HG03175 (cell line): Measurements from ENCODE around the gene ATP10B.
A peak's percentile ranks its signal among the peaks of the same experiment; 100 is the strongest.
"Not testable (repeated sequence)": the region's sequence is repeated elsewhere in the genome, so short reads cannot be mapped to it uniquely, and the experiment has no call there.

Experiments
- ATAC-seq: cut with Tn5 transposase; IDR thresholded peaks from one replicate; pipeline ENCODE4 v1.9.1; 2021; ENCODE audit warnings: mild to moderate bottlenecking, moderate library complexity; ENCODE audit not compliant: unreplicated experiment

ATP10B gene

GRCh38 chr5:160852049-160852448 is at the start of gene ATP10B:
Gene ATP10B, minus strand, starts transcription at chr5:160852211. Its CDS starts 164,137 bp downstream, at chr5:160688074.
- ATAC-seq = no peak

- no peak for ATAC-seq
These were observed 49.6 kb upstream of the ATP10B start for GRCh38 chr5:160901656-160902055.

- no peak for ATAC-seq
These were observed 47.7 kb upstream of the ATP10B start for GRCh38 chr5:160899735-160900134.

DNA sequence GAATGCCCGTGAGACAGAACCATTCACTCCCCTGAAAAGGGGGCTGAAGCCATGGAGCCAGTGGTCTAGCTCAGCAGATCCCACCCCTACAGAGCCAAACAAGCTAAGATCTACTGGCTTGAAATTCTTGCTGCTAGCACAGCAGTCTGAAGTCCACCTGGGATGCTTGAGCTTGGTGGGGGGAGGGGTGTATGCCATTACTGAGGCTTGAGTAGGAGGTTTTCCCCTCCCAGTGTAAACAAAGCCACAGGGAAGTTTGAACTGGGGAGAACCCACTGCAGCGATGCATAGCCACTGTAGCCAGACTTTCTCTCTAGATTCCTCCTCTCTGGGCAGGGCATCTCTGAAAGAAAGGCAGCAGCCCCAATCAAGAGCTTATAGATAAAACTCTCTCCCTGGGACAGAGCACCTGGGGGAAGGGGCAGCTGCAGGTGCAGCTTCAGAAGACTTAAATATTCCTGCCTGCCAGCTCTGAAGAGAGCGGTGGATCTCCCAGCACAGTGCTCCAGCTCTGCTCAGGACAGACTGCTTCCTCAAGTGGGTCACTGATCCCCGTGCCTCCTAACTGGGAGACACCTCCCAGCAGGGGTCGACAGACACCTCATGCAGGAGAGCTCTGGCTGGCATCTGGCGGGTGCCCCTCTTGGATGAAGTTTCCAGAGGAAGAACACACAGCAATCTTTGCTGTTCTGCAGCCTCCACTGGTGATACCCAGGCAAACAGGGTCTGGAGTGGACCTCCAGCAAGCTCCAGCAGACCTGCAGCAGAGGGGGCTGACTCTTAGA is 41.4 kb upstream of the ATP10B start:
- not testable (repeated sequence) for ATAC-seq

DNA sequence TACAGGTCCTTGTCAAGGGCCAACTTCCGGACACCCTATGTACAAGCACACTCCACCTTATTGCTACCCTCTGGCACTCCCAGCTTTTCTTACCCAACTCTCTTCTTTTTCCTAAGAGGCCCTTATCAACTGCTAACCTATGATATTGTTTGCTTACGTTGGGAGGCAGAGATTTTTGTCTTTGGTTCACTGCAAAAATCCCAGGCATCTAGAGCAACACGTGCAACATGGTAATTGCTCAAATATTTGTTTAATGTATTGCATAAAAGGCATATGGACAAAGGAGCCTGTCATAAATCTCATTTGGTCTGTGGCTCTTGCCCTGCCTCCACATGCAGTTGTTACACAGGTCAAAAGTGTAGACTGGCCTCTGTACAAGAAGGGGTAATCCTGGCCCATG is 35.8 kb upstream of the ATP10B start:
- no peak for ATAC-seq

DNA sequence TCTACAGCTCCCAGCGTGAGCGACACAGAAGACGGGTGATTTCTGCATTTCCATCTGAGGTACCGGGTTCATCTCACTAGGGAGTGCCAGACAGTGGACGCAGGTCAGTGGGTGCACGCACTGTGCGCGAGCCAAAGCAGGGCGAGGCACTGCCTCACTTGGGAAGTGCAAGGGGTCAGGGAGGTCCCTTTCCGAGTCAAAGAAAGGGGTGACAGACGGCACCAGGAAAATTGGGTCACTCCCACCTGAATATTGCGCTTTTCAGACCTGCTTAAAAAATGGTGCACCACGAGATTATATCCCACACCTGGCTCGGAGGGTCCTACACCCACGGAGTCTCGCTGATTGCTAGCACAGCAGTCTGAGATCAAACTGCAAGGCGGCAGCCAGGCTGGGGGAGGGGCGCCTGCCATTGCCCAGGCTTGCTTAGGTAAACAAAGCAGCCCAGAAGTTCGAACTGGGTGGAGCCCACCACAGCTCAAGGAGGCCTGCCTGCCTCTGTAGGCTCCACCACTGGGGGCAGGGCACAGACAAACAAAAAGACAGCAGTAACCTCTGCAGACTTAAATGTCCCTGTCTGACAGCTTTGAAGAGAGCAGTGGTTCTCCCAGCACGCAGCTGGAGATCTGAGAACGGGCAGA is 21.7 kb upstream of the ATP10B start:
- ATAC-seq = not testable (repeated sequence)

DNA sequence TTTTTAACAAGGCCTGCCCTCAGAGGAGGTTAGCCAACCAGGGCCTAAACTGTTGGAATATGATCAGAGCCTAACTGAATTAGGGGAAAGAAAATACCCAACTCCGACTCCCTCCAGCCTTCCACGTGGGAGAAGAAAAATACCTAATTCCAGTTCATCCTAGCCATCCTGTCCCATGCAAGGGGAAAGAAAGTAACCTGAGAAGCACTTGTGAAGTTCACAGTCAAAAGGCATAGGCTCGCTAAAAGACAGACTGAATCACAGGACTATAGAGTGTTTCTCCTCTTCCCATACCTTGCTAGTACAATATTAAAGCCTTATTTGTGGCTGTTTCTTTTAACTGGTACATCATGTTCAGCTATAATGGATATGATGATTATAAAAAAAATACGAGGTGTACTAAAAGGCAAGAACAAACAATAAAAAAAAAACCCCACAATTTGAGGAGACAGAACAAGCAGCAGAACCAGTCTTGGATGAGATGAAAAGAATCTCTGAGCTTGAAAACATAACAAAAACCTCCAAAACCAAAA is 18.0 kb upstream of the ATP10B start:
- ATAC-seq = no peak

- ATAC-seq = no peak
These were observed 16.0 kb upstream of the ATP10B start for GRCh38 chr5:160867976-160868375.

- ATAC-seq = no peak
These were observed 560 bp downstream of the ATP10B start for GRCh38 chr5:160851451-160851850.

GRCh38 chr5:160850421-160850820 is 1.6 kb downstream of the ATP10B start:
- no peak for ATAC-seq

GRCh38 chr5:160847526-160848085 is 4.4 kb downstream of the ATP10B start:
- ATAC-seq = no peak

GRCh38 chr5:160846642-160847041 is 5.4 kb downstream of the ATP10B start:
- no peak for ATAC-seq

GRCh38 chr5:160844177-160844576 is 7.8 kb downstream of the ATP10B start:
- ATAC-seq = no peak

GRCh38 chr5:160843240-160843639 is 8.8 kb downstream of the ATP10B start:
- ATAC-seq = peak; percentile 99

DNA sequence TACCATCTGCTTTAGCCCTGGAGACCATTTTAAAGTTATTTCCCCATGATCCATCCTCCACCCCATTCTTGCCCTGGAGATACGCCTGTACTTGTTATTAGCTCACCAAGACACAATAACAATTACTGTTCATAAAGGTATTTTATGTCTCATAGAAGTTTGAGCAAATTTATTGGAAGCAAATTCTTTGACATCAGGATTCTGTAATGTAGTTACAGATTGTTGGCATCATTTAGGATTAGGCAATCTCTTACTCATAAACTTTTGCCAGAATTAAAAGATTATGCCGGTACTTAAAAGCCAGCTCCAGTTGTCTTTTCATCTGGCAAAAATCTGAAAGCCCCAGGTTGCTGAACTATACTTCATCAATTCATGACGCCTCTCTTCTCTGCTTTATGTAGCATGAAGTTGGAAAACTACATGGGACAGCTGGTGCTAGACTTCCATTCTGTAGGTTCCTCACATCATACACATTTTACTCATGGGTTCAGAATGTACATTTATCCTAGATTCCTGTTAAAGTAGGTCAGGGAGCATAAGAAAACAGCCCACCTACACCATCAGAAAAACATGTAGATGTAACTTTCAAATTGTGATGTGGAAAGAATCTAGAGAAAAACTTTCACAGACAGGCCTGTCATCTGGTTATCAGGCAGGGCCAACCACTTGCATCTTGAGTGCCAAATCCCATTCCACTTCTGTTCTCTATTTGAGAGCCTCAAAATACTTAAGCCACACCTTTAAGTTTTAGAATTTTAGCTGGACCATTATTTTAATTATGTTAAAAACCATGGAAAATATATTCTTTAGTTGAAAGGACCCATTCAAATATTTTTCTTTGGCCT is 14.0 kb downstream of the ATP10B start:
- ATAC-seq = no peak

GRCh38 chr5:160837211-160837610 is 14.8 kb downstream of the ATP10B start:
- no peak for ATAC-seq

- ATAC-seq = peak; percentile 76
These were observed 16.0 kb downstream of the ATP10B start for GRCh38 chr5:160835818-160836528.

DNA sequence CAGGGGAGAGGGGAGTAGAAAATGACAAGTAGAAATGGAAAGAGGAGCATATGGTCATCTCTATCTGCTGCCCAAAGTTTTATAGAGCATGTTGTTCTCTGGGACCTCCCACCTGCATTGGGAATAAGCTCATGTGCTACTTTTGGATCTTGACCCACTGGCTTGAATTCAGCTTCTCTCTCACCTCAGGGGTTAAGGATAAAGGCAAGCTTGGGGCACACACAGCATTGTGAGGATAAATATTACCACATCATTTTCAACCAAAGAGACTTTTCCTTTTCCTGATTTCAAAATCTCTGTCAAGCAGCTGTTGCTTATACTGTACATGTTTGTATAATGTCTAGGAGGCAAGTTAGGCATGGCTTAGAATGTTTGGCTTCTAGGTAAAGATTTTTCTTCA is 16.6 kb downstream of the ATP10B start:
- ATAC-seq = peak; percentile 23

DNA sequence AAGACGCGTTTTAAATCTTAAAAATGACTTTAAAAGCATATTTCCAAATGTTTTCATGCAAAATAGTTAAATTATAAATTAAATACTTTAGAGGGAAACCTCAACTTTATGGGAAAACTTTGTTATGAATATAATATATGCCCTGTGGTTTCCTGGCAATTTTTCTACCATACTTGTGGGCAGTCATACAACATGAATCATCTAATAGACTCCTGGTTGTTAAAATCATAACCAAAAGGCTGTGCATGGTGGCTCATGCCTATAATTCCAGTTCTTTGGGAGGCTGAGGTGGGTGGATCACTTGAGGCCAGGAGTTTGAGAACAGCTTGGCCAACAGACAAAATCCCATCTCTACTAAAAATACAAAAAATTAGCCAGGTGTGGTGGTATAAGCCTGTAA is 18.2 kb downstream of the ATP10B start:
- no peak for ATAC-seq

DNA sequence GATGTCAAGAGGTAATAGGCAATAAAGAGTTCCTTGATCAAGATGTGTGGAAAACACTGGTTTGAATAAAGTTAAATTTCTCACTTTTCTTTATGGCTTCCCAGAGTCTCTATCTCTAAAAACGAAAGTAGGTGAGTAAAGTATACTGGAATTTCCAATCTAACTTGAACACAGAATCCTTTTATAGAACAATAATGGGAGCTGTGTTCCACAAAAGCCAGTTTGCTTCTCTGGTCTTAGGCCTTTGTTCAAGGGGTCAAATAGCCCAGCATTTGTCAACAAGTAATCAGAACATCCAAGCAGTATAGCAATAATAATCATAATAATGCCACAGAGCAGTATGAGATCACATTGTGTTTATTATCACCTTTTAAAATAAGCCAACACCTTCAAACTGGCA is 20.2 kb downstream of the ATP10B start:
- ATAC-seq = no peak
